B cell (primary cell): ENCODE data around the gene PDZD4. TPM values are rescaled to one million over a fixed set of nuclear protein-coding genes. Genes with fewer than 3 reads are reported as not detected.

Source experiments
- ATAC-seq: fragments of 200-7000 bp; cut with Tn5 transposase; one replicate; pipeline ENCODE4 v1.10.0; 2021; ENCODE audit warnings: low read depth, mild to moderate bottlenecking, moderate number of reproducible peaks, moderate library complexity
- CTCF ChIA-PET: fragments of 350-600 bp; sonication (Branson Sonifier 250); formaldehyde crosslinking; loops from one replicate; lab custom pipeline; 2021; ENCODE audit warnings: antibody characterized with exemption, inconsistent platforms; lab: Charles Lee
- POLR2A ChIA-PET: fragments of 350-600 bp; sonication (Branson Sonifier 250); formaldehyde crosslinking; loops from one replicate; lab custom pipeline; 2021; ENCODE audit warnings: antibody characterized with exemption; lab: Charles Lee
- DNase-seq: peaks from one replicate; pipeline ENCODE4 v3.0.0; 2013
- H2AFZ ChIP-seq: 2 replicates; pipeline ENCODE4 v1.6.1; 2012; ENCODE audit warnings: mild to moderate bottlenecking, low read depth, low read length; ENCODE audit not compliant: insufficient read depth, poor library complexity, severe bottlenecking
- H3K27ac ChIP-seq, 2 donors: 1 replicate in 1 of 2; 2 replicates in 1 of 2; pipeline ENCODE4 v1.5.1; 2012 to 2013; ENCODE audit warnings: low read length in 2 of 2, mild to moderate bottlenecking in 2 of 2, moderate library complexity in 1 of 2
- H3K27me3 ChIP-seq, 4 experiments: fragments of 200-600 bp in 1 of 4; sonication (generic) in 1 of 4; replicated peaks in 1 of 4; 1 replicate in 2 of 4; 2 replicates in 2 of 4; pipeline versions ENCODE4 v1.6.1 to v1.7.0; 2013 to 2016; ENCODE audit warnings: low read length in 3 of 4, mild to moderate bottlenecking in 2 of 4, mixed read lengths in 1 of 4, moderate library complexity in 1 of 4; ENCODE audit not compliant: insufficient read depth in 4 of 4, control insufficient read depth in 3 of 4; ENCODE audit errors: control extremely low read depth in 1 of 4
- H3K36me3 ChIP-seq, 2 experiments: replicated peaks in 1 of 2; 1 replicate in 1 of 2; 2 replicates in 1 of 2; pipeline versions ENCODE4 v1.6.1 to v1.7.1; 2013; ENCODE audit warnings: low read length in 1 of 2; ENCODE audit not compliant: insufficient read depth in 2 of 2, control insufficient read depth in 1 of 2; ENCODE audit errors: control extremely low read depth in 1 of 2, extremely low read depth in 1 of 2
- H3K4me1 ChIP-seq, 2 donors: fragments of 200-600 bp in 1 of 2; sonication (generic) in 1 of 2; 1 replicate in 1 of 2; 2 replicates in 1 of 2; pipeline versions ENCODE4 v1.5.1 to v1.6.1; 2013 to 2017; ENCODE audit warnings: low read length in 2 of 2; ENCODE audit not compliant: control insufficient read depth in 2 of 2, insufficient read depth in 2 of 2
- H3K4me2 ChIP-seq: replicated peaks from 2 replicates; pipeline ENCODE3; 2012; ENCODE audit warnings: mild to moderate bottlenecking, low read depth, low read length; ENCODE audit not compliant: poor library complexity, severe bottlenecking
- H3K4me3 ChIP-seq, 5 experiments: fragments of 200-600 bp in 1 of 5; sonication (generic) in 1 of 5; 1 replicate in 3 of 5; 2 replicates in 2 of 5; pipeline versions ENCODE4 v1.5.1 to v1.7.0; 2011 to 2016; ENCODE audit warnings: low read length in 4 of 5, mild to moderate bottlenecking in 4 of 5, low read depth in 2 of 5, control low read depth in 1 of 5, moderate library complexity in 1 of 5; ENCODE audit not compliant: insufficient read depth in 1 of 5; ENCODE audit errors: control extremely low read depth in 1 of 5, extremely low read depth in 1 of 5
- H3K79me2 ChIP-seq: fragments of 200-600 bp; sonication (generic); one replicate; pipeline ENCODE4 v1.6.0; 2016; ENCODE audit warnings: low read length; ENCODE audit not compliant: control insufficient read depth, insufficient read depth
- H3K9ac ChIP-seq: fragments of 200-600 bp; sonication (generic); 2 replicates; pipeline ENCODE4 v1.6.1; 2017; ENCODE audit warnings: mild to moderate bottlenecking, low read length, moderate library complexity
- H3K9me3 ChIP-seq, 3 donors: one replicate each; pipeline versions ENCODE4 v1.6.1 to v1.7.1; 2013; ENCODE audit warnings: low read length in 2 of 3; ENCODE audit not compliant: control insufficient read depth in 2 of 3, insufficient read depth in 1 of 3; ENCODE audit errors: control extremely low read depth in 1 of 3
- H4K20me1 ChIP-seq: 2 replicates; pipeline ENCODE4 v1.6.0; 2012; ENCODE audit warnings: mild to moderate bottlenecking, low read length; ENCODE audit not compliant: insufficient read depth, control insufficient read depth, poor library complexity, severe bottlenecking
- H3K27ac Mint-ChIP-seq: one replicate; pipeline ENCODE4 v1.8.0; 2021; ENCODE audit warnings: mixed read lengths
- H3K27me3 Mint-ChIP-seq: one replicate; pipeline ENCODE4 v1.8.0; 2021; ENCODE audit warnings: mixed read lengths
- H3K4me1 Mint-ChIP-seq: one replicate; pipeline ENCODE4 v1.8.0; 2021; ENCODE audit warnings: mixed read lengths
- H3K4me3 Mint-ChIP-seq: one replicate; pipeline ENCODE4 v1.8.0; 2021; ENCODE audit warnings: mixed read lengths
- H3K9me3 Mint-ChIP-seq: one replicate; pipeline ENCODE4 v1.8.0; 2022; ENCODE audit warnings: mixed read lengths; ENCODE audit not compliant: insufficient read depth
- CTCF ChIP-seq: fragments of 200-600 bp; IDR thresholded peaks from one replicate; pipeline ENCODE4 v1.8.0; 2022; ENCODE audit warnings: antibody characterized with exemption, mild to moderate bottlenecking
- EZH2 ChIP-seq: IDR thresholded peaks from 2 replicates; pipeline ENCODE4 v1.6.1; 2012; ENCODE audit warnings: borderline replicate concordance, low read depth, mild to moderate bottlenecking, moderate library complexity, low read length; ENCODE audit not compliant: insufficient read depth, poor library complexity, severe bottlenecking
- WGBS: methylation state at CpG from one replicate; pipeline ENCODE4 v1.1.5; 2013; ENCODE audit warnings: missing lambda C conversion rate; ENCODE audit not compliant: insufficient coverage; 5-methylcytosine and 5-hydroxymethylcytosine counted together
- intact Hi-C: fragments of 100-400 bp; cut with micrococcal nuclease; formaldehyde crosslinking; loops from one replicate; pipeline ENCODE4 v1.10.0; 2022
- polyA plus RNA-seq: library from polyadenylated mRNA; depleted of rRNA; stranded (reverse); fragments of >200 nt; gene quantifications from 2 replicates; pipeline ENCODE4 v1.2.3, GENCODE V29; 2012
- total RNA-seq, 2 donors: library from RNA; stranded (reverse); fragments of 120-200 nt in 1 of 2; gene quantifications; 1 replicate in 1 of 2; 2 replicates in 1 of 2; pipeline versions ENCODE4 v1.2.3 to v1.2.4, GENCODE V29; 2013 to 2022

Gene PDZD4
- total and polyA plus RNA-seq, 2 donors (not counting 1 experiment from before 2014, with no cell fraction given) = 0.36 TPM; not detected in 1

GRCh38 chrX:153780678-153781427, 49.5 kb downstream of the PDZD4 start, which contains the start of gene SRPK3:
Gene SRPK3, plus strand, starts transcription at chrX:153781041. Its CDS starts 46 bp downstream, at chrX:153781087.
- Histone ChIP-seq H3K9me3 (no peaks in the 10 kb centered on the region), H3K4me1 (no peaks in the 10 kb centered on the region), H3K27me3 (peaks cover 0 to 2% (median 0%) of the 10 kb centered on the region in 4 experiments), H3K9ac (no peak within 1 kb of the TSS), H3K4me2 (no peak within 1 kb of the TSS), H4K20me1 (no peaks in the 10 kb centered on the region), H3K79me2 (no peaks in the 10 kb centered on the region), H3K4me3 (no peak within 1 kb of the TSS), H3K36me3 (peaks cover 0 to 5% of the 10 kb centered on the region in 2 experiments), H3K27ac (no peak within 1 kb of the TSS), H2AFZ (no peak within 1 kb of the TSS)
- intact Hi-C loops = no loop called here
- H3K4me1 Mint-ChIP-seq = peaks cover 4% of the 10 kb centered on the region
- DNase-seq (no peak), ATAC-seq (no peak)
- no peaks in the 10 kb centered on the region for H3K9me3 Mint-ChIP-seq
- POLR2A ChIA-PET = no interaction called here
- no peak within 1 kb of the TSS for H3K27ac Mint-ChIP-seq
- H3K4me3 Mint-ChIP-seq = no peak within 1 kb of the TSS
- TF ChIP-seq CTCF (no peak), EZH2 (no peak)
- CTCF ChIA-PET = no interaction called here
- H3K27me3 Mint-ChIP-seq = peaks cover 7% of the 10 kb centered on the region
- WGBS = 30% methylated on average over 23 of the region's 52 CpGs
